ENCODE data around the gene ARL2BP. TPM values are rescaled to one million over a fixed set of nuclear protein-coding genes. Genes with fewer than 3 reads are reported as not detected.
"Not testable (repeated sequence)": the region's sequence is repeated elsewhere in the genome, so short reads cannot be mapped to it uniquely, and the experiment has no call there.

The ARL2BP gene
- total and polyA plus RNA-seq, 9 of the 15 experiments (the other 6 are each of a cell fraction or from before 2014, with no cell fraction given), result 16.7 to 41.8 (median 27.2) TPM

- no peak for TF ChIP-seq CREB3 (tag; conservative IDR thresholded peaks at IDR 0.05; ENCODE audit: low read depth)
- TF ChIP-seq GATA2 (CRISPR knock-in tag; IDR thresholded peaks at IDR 0.05), result no peak
Observed at GRCh38 chr16:57196286-57196685, 48.8 kb upstream of the ARL2BP start (continued).

- no peak for DNase-seq (ENCODE audit: extremely low read depth in 1 of 4, low spot score in 3 of 4)
- Histone ChIP-seq H2AFZ (ENCODE audit: low read depth, low read length) (no peak overlapping the region), H3K36me3 (ENCODE audit: control insufficient read depth, insufficient read depth, low read length) (0 out of 3 replicates have a peak, but pooled peaks cover 4% of the 10 kb centered on the region), H3K9me3 (replicated peaks; ENCODE audit: control insufficient read depth, insufficient read depth, low read depth, low read length) (no peaks in the 10 kb centered on the region), H4K20me1 (replicated peaks; ENCODE audit: control insufficient read depth, insufficient read depth, low read length) (no peaks in the 10 kb centered on the region), H3K79me2 (ENCODE audit: control insufficient read depth, insufficient read depth, low read length) (peaks cover 55% of the 10 kb centered on the region), H3K4me3 (no peak overlapping the region), H3K4me2 (ENCODE audit: insufficient read depth, low read length) (no peak overlapping the region), H3K27ac (ENCODE audit: extremely low read depth, low read depth, low read length) (no peak overlapping the region), H3K9me1 (ENCODE audit: control insufficient read depth, insufficient read depth, low read length) (no peaks in the 10 kb centered on the region), H3K4me1 (replicated peaks in 1 of 2; ENCODE audit: control insufficient read depth in 2 of 2, insufficient read depth in 2 of 2, low read length in 2 of 2) (no peaks in the 10 kb centered on the region; a peak in 1 of 5 replicates), H3K9ac (ENCODE audit: insufficient read depth in 1 of 2, low read depth in 2 of 2, low read length in 2 of 2) (no peak overlapping the region), H3K27me3 (ENCODE audit: control insufficient read depth in 2 of 2, insufficient read depth in 2 of 2, low read length in 2 of 2) (no peaks in the 10 kb centered on the region)
- FAIRE-seq, result no peak
- no TSS peak for BruUV-seq (replicated peaks)
- intact Hi-C loops (cut with micrococcal nuclease) (no loop called here), in situ Hi-C loops (cut with MboI) (no loop called here)
- ChIA-PET POLR2A (interaction anchor here (0.9 to 1.5 kb wide), 3 partner anchors 10 to 17 kb away, joined by 3 to 4 read pairs (median 3); partner anchors contain the start of gene PSME3IP1), CTCF (ENCODE audit: low intra/inter-chr PET ratio) (no interaction called here)
- no peak for TF ChIP-seq E4F1 (CRISPR knock-in tag; IDR thresholded peaks at IDR 0.05; ENCODE audit: borderline replicate concordance)
- TF ChIP-seq SETDB1 (IDR thresholded peaks at IDR 0.05; ENCODE audit: low read length), result no peak
- no peak for TF ChIP-seq DACH1 (IDR thresholded peaks at IDR 0.05; ENCODE audit: partially characterized antibody)
- peak; percentile 21; the same call in 1 of the 2 replicates for TF ChIP-seq NFIC (IDR thresholded peaks at IDR 0.05)
- TF ChIP-seq CBFA2T3 (IDR thresholded peaks at IDR 0.05), result peak; percentile 11; the same call in 1 of the 2 replicates
- WGBS (ENCODE audit: insufficient coverage, low coverage, missing lambda C conversion rate), result 38% methylated on average over 3 of the region's 3 CpGs
- ATAC-seq, result peak; percentile 48; the same call in 2 of the 3 replicates
Observed at GRCh38 chr16:57196753-57197152, 48.3 kb upstream of the ARL2BP start.

GRCh38 chr16:57200321-57200720 lies 44.7 kb upstream of the ARL2BP start:
- H3K9me1 ChIP-seq (ENCODE audit: control insufficient read depth, insufficient read depth, low read length); H3K4me2 ChIP-seq (ENCODE audit: insufficient read depth, low read length); in situ Hi-C loops (cut with MboI); H3K9me3 ChIP-seq (replicated peaks; ENCODE audit: control insufficient read depth, insufficient read depth, low read depth, low read length); H3K27ac ChIP-seq (ENCODE audit: extremely low read depth, low read depth, low read length); CTCF ChIA-PET (ENCODE audit: low intra/inter-chr PET ratio); H3K4me3 ChIP-seq; POLR2A ChIA-PET; H3K9ac ChIP-seq (ENCODE audit: insufficient read depth in 1 of 2, low read depth in 2 of 2, low read length in 2 of 2); BruUV-seq (replicated peaks); H3K4me1 ChIP-seq (replicated peaks in 1 of 2; ENCODE audit: control insufficient read depth in 2 of 2, insufficient read depth in 2 of 2, low read length in 2 of 2); FAIRE-seq; DNase-seq (ENCODE audit: extremely low read depth in 1 of 4, low spot score in 3 of 4); H4K20me1 ChIP-seq (replicated peaks; ENCODE audit: control insufficient read depth, insufficient read depth, low read length); ATAC-seq; intact Hi-C loops (cut with micrococcal nuclease); H2AFZ ChIP-seq (ENCODE audit: low read depth, low read length); H3K27me3 ChIP-seq (ENCODE audit: control insufficient read depth in 2 of 2, insufficient read depth in 2 of 2, low read length in 2 of 2): not testable (repeated sequence)
- WGBS (ENCODE audit: insufficient coverage, low coverage, missing lambda C conversion rate), result 100% methylated on average over 1 of the region's 24 CpGs
- Histone ChIP-seq H3K79me2 (ENCODE audit: control insufficient read depth, insufficient read depth, low read length) (peaks cover 30% of the 10 kb centered on the region), H3K36me3 (ENCODE audit: control insufficient read depth, insufficient read depth, low read length) (peaks cover 15% of the 10 kb centered on the region; the same call in 2 of the 3 replicates)

Data from K562 (cell line).